Measurements from ENCODE around the gene RGPD8.

GRCh38 chr2:112462178-112462577, 28.7 kb upstream of the RGPD8 start:
- no peak for TF ChIP-seq ATF3 (IDR thresholded peaks at IDR 0.05)
- TF ChIP-seq JUND (IDR thresholded peaks at IDR 0.05): no peak
- TF ChIP-seq SP1 (IDR thresholded peaks at IDR 0.05): no peak
- TF ChIP-seq, protein P1, sequence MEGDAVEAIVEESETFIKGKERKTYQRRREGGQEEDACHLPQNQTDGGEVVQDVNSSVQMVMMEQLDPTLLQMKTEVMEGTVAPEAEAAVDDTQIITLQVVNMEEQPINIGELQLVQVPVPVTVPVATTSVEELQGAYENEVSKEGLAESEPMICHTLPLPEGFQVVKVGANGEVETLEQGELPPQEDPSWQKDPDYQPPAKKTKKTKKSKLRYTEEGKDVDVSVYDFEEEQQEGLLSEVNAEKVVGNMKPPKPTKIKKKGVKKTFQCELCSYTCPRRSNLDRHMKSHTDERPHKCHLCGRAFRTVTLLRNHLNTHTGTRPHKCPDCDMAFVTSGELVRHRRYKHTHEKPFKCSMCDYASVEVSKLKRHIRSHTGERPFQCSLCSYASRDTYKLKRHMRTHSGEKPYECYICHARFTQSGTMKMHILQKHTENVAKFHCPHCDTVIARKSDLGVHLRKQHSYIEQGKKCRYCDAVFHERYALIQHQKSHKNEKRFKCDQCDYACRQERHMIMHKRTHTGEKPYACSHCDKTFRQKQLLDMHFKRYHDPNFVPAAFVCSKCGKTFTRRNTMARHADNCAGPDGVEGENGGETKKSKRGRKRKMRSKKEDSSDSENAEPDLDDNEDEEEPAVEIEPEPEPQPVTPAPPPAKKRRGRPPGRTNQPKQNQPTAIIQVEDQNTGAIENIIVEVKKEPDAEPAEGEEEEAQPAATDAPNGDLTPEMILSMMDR (IDR thresholded peaks at IDR 0.05; ENCODE audit: low read depth, low read length, missing input control): no peak
- no peak for TF ChIP-seq RAD21 (IDR thresholded peaks at IDR 0.05)
- no peak for TF ChIP-seq GABPA (IDR thresholded peaks at IDR 0.05 in 1 of 2, conservative IDR thresholded peaks at IDR 0.05 in 1 of 2)
- TF ChIP-seq, protein P2, sequence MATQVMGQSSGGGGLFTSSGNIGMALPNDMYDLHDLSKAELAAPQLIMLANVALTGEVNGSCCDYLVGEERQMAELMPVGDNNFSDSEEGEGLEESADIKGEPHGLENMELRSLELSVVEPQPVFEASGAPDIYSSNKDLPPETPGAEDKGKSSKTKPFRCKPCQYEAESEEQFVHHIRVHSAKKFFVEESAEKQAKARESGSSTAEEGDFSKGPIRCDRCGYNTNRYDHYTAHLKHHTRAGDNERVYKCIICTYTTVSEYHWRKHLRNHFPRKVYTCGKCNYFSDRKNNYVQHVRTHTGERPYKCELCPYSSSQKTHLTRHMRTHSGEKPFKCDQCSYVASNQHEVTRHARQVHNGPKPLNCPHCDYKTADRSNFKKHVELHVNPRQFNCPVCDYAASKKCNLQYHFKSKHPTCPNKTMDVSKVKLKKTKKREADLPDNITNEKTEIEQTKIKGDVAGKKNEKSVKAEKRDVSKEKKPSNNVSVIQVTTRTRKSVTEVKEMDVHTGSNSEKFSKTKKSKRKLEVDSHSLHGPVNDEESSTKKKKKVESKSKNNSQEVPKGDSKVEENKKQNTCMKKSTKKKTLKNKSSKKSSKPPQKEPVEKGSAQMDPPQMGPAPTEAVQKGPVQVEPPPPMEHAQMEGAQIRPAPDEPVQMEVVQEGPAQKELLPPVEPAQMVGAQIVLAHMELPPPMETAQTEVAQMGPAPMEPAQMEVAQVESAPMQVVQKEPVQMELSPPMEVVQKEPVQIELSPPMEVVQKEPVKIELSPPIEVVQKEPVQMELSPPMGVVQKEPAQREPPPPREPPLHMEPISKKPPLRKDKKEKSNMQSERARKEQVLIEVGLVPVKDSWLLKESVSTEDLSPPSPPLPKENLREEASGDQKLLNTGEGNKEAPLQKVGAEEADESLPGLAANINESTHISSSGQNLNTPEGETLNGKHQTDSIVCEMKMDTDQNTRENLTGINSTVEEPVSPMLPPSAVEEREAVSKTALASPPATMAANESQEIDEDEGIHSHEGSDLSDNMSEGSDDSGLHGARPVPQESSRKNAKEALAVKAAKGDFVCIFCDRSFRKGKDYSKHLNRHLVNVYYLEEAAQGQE (IDR thresholded peaks at IDR 0.05): no peak
- no peak for TF ChIP-seq MAX (IDR thresholded peaks at IDR 0.05)
- TF ChIP-seq RXRA (IDR thresholded peaks at IDR 0.05): no peak
- TF ChIP-seq EGR1 (IDR thresholded peaks at IDR 0.05; ENCODE audit: low read depth in 2 of 2): no peak
- TF ChIP-seq YY1 (IDR thresholded peaks at IDR 0.05): no peak

All from liver (tissue), 3 donors.